ENCODE measurements around the gene TPPP2.
"Not testable (repeated sequence)": the region's sequence is repeated elsewhere in the genome, so short reads cannot be mapped to it uniquely, and the experiment has no call there.

Gene TPPP2

GRCh38 chr14:21038441-21039422 lies 8.7 kb downstream of the TPPP2 start:
- no peak for DNase-seq (ENCODE audit: low read depth in 2 of 2)

GRCh38 chr14:21039585-21040369 lies 9.8 kb downstream of the TPPP2 start:
- no peak for DNase-seq (ENCODE audit: low read depth in 2 of 2)

GRCh38 chr14:21040370-21040925 lies 10.4 kb downstream of the TPPP2 start:
- DNase-seq (ENCODE audit: low read depth in 2 of 2) = no peak

GRCh38 chr14:21040941-21041340 lies 10.9 kb downstream of the TPPP2 start:
- not testable (repeated sequence) for DNase-seq (ENCODE audit: low read depth in 2 of 2)

- no peak for DNase-seq (ENCODE audit: low read depth in 2 of 2)
These were observed 11.8 kb downstream of the TPPP2 start, which contains the start of gene RNASE7 for GRCh38 chr14:21041676-21042433. Gene RNASE7 (plus strand): TSS chr14:21042362. CDS start chr14:21042993, 631 bp downstream.

- DNase-seq (ENCODE audit: low read depth in 2 of 2) = no peak
These were observed 12.9 kb downstream of the TPPP2 start for GRCh38 chr14:21042918-21043317.

- DNase-seq (ENCODE audit: low read depth in 2 of 2) = no peak
These were observed 13.5 kb downstream of the TPPP2 start for GRCh38 chr14:21043387-21043973.

GRCh38 chr14:21043974-21044618 lies 14.1 kb downstream of the TPPP2 start:
- DNase-seq (ENCODE audit: low read depth in 2 of 2) = no peak

- DNase-seq (ENCODE audit: low read depth in 2 of 2) = no peak
These were observed 17.4 kb downstream of the TPPP2 start for GRCh38 chr14:21047378-21047781.

- DNase-seq (ENCODE audit: low read depth in 2 of 2) = no peak
These were observed 18.6 kb downstream of the TPPP2 start for GRCh38 chr14:21048638-21049037.

- DNase-seq (ENCODE audit: low read depth in 2 of 2) = no peak
These were observed 19.3 kb downstream of the TPPP2 start for GRCh38 chr14:21049271-21049673.

- no peak for DNase-seq (ENCODE audit: low read depth in 2 of 2)
These were observed 20.6 kb downstream of the TPPP2 start for GRCh38 chr14:21050597-21050996.

- no peak for DNase-seq (ENCODE audit: low read depth in 2 of 2)
These were observed 23.4 kb downstream of the TPPP2 start for GRCh38 chr14:21053184-21054122.

GRCh38 chr14:21054123-21054767 lies 24.2 kb downstream of the TPPP2 start:
- DNase-seq (ENCODE audit: low read depth in 2 of 2) = no peak

GRCh38 chr14:21054768-21055145 lies 24.7 kb downstream of the TPPP2 start:
- DNase-seq (ENCODE audit: low read depth in 2 of 2) = no peak

- no peak for DNase-seq (ENCODE audit: low read depth in 2 of 2)
These were observed 25.6 kb downstream of the TPPP2 start for GRCh38 chr14:21055432-21056117.

GRCh38 chr14:21056520-21057163 lies 26.6 kb downstream of the TPPP2 start:
- no peak for DNase-seq (ENCODE audit: low read depth in 2 of 2)

Data from stimulated activated CD4-positive, alpha-beta T cell treated with anti-CD3 and anti-CD28 coated beads, Interleukin-4, amount 100 ng/mL, for 48 hours (primary cell).